HG02973 (cell line): Measurements from ENCODE around the gene SH3YL1.

Experiments
- ATAC-seq: cut with Tn5 transposase; IDR thresholded peaks from one replicate; pipeline ENCODE4 v1.9.1; 2021; ENCODE audit warnings: moderate library complexity; ENCODE audit not compliant: unreplicated experiment

SH3YL1 gene

DNA sequence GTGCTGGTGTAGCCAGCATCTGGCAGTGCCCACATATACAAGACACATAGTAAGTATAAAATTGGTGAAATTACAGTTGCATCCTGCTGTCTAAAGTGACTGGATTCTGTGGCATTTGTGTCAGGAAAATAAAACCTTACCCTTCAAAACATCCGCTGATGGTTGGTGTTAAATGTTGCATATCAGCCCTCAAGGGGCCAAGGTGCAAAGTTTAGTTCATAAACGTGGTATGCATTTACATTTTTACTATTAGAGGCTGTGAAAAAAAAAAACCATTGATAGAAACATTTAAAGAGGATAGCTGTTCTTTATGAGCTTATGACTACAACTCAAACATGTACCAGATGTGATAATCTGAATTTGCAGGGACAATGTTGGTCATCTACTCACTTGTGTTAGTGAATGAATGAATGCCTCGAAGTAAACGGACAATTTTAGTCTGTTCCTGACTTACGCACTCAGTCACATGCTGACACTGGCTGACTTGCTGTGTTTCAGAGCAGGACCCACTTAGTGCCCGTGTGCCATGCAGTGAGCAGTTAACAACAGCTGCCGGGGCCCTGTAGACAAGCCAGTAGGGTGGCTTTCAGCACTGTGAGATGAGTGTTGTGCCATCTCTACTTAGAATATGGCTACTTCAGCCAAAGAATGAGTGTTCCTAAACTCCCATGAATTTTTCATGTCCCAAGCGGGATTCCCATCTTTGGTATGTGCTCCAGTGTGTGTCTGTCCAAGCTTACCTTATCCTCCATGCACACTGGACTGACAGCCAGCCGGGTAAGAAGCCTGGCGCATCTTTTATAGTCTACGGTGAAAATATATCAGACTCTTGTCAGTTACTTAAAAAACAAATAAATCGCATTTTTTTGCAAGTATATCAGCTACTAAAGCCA is 18.8 kb upstream of the SH3YL1 start:
- ATAC-seq: no peak

DNA sequence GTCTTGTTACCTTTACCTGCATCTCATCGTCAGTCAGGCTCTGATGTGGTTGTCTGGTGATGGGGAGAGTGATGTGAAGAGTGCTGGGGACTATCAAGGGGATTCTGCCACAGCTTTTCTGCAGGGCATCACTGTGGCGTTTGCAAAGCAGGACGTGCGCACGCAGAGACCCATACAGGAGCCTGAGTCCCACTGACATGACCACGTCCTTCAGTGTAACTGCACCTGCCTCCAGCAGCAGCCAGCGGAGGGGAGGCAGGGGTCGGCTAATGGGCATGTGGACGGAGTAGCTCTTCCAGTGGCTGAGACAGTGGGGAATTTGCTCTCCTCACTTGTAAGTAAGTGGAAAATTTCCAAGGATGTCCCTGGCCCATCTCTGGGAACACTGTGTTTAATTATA is 17.5 kb upstream of the SH3YL1 start:
- ATAC-seq: no peak

DNA sequence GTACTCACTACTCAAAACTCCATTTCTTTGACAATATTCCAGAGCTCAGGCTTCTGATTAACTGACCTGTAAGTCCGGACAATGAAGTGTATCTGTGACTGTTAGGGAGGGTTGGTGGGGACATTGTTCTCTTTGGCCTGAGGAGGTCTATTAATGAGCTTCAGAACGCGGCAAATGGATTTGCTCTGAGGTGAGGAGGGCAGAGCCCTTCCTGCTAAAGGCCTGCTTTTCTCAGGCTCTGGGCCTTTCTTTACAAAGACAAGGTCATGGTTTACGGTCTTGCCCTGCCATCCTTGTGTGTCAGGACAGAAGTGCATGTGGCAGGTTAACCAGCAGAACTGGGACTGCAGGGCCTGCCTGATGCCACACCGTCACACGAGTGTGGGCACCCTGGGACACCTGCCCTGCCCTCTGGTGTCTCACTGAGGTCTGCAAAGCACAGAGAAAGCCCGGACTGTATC is 16.8 kb upstream of the SH3YL1 start:
- ATAC-seq: no peak

DNA sequence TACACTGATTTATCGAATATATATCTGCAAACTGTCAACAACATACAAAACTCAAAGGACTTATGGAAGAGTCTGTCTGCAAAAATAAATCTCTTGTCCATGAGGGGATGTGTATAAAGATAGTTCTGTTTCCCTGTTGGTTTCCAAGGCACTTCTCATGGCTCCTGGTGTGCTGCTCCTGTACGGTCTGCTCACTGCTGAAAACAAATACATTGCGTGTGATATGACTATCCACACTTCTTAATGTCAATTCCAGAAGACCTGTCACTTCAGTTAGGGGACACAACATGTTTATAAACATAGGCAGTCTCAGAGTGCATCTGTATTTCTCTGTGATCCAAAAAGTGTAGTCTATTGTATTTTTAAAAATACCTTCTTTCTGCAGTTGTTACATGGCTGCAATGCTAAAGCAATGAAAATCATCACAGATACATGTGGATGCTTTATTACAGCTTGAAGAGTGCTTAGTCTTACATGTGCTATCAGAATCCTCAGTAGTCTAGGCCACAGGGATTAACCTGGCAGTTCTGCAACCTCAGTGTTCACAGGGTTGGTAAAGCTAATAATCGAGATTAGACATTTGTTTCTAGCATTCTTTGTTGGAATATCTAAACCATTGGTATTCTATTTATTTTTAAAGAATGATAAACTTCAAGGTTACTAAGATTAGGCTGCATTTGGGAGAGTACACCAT is 16.3 kb upstream of the SH3YL1 start:
- ATAC-seq: no peak

DNA sequence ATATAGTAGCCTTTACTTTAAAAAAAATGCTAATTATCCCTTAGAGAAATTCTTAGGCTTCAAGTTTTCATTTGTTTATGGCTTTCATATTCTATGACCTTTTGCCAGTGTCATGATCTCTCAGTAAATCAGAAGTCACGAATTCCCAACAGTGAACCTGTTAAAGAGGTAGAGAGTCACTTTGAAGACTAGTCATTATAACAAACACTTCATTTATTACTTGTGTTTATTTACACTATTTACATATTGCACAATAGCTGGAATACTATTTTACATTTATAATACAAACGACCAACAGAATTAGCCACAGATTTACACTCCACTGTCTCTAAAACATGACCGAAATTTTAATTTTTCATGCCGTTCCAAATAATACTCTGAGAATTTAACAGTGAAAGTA is 15.5 kb upstream of the SH3YL1 start:
- ATAC-seq: no peak

DNA sequence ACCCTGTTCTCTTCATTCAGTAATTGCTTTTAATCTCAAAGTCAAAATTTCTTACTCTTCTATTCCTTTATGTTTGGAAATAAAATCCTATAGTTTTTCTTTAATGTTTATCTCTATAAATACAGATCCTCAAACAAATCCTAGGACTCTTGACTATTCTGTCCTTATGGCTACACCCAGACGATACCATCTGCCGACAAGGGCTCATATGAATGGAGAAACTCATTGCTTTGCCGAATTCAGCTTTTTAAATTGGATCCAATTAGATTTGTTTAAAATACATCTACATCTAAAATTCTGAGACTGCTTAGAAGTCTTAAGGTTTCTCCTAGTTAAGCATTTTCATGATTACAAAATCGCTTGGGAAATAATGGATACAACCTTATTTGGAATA is 15.1 kb upstream of the SH3YL1 start:
- ATAC-seq: no peak

DNA sequence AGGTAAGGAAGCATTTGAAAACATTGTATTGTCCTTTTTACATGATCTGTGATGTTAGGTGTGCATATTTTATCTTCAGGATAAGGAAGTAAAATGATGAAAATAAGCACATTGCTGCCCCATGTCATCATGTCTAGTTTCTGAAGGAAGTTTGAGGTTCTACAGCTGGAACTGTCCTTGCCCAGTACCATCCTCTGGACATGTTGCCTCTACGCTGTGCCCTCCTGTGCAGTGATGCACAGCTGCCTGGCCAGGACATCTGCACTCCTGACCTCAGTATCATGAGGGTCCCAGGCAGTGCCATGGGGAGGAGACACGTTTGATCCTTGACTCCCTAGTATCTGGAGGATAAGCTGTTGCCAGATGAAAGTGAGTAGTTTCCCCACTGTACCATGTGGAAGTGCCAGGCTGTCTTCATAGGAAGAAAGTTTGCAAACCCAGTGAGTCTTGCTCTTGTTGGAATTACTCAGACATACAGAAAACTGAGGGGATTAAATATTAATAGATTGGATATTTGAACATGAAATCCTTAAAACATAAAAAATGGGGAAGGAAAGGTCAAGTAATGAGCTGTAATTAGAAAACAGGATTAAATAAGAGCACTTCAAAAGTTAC is 14.6 kb upstream of the SH3YL1 start:
- no peak for ATAC-seq

DNA sequence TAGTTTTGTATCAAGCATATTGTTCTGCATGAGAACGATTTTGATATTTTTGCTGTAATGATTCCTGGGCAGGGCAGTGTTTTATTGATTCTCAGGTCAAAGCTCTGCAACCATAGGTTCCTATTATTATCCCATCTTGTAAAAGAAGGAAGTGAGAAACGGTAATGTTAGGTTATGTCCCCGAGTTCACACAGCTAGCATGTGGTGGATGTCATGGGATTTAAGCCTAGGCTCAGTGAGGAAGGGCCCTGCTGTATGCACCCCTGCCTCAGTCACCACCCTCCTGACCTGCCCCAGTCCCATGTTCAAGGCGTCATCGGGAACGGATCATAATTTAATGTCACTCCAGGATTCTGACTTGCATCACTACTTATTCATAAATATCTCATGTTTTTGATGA is 11.6 kb upstream of the SH3YL1 start:
- ATAC-seq: peak; percentile 97

DNA sequence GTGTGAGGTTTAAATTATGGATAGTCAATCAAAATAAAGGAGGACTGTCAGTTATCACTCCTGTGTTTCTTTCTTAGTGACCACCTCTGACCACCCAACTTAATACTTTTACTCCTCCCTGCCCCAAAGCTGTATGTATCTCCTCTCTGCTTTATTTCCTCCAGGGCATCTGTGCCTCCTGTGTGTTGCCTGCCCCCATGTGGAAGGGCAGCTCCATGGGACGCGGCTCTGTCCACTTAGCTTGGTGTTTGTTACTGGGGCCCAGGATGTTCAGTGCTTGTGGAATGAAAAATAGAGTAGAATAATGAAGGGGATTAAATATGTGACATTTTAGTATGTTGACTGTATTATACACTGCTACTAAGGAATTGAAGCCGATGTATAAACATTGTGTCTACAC is 10.7 kb upstream of the SH3YL1 start:
- ATAC-seq: no peak

DNA sequence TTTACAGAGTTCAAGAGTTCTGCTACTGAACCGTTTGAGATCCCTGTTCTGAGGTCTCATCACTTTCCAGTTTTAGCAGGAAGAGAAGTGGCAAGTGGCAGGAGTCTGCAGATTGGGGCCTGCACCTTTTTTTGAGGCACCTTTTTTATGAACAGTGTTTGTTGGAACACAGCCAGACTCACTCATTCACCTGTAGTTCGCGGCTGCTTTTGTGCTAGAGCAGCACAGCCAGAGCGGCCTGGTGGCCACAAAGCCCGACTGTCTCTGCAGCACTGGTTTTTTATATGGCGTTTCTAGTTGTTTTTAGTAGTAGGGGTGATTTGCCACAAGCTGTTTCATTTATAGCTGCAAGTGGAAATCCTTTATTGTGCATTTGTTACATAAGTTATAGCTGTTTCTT is 9.5 kb upstream of the SH3YL1 start:
- ATAC-seq: no peak

DNA sequence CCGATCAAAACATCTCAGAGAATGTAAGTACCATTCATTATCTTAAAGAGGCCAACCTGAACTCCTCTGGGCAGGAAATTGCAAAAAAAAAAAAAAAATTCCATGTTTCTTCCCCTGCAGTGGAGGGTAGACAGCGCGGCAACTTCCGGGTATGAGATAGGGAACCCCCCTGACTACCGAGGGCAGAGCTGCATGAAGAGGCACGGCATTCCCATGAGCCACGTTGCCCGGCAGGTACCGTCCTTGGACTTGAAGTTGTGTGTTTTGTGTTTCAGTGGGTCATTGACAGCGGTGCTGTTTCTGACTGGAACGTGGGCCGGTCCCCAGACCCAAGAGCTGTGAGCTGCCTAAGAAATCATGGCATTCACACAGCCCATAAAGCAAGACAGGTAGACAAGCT is 8.1 kb upstream of the SH3YL1 start:
- ATAC-seq: no peak

DNA sequence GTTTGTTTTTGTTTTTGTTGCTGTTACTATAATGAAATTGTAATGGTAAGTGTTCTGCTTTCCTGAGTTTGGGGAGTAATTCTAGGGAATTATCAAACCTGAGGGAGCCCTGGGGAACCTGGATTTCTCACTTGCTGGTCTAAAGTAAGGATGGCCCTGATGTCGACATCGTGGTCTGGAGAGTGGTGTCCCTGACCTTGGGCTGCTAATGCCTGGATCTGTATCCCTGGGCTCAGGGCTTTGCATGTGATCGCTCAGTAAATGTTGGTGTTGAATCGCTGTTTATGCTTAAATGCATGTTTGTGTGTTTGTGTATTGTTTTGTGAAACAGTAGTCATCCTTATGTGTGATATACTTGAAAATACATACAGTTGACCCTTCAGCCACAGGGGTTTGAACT is 7.0 kb upstream of the SH3YL1 start:
- ATAC-seq: no peak

DNA sequence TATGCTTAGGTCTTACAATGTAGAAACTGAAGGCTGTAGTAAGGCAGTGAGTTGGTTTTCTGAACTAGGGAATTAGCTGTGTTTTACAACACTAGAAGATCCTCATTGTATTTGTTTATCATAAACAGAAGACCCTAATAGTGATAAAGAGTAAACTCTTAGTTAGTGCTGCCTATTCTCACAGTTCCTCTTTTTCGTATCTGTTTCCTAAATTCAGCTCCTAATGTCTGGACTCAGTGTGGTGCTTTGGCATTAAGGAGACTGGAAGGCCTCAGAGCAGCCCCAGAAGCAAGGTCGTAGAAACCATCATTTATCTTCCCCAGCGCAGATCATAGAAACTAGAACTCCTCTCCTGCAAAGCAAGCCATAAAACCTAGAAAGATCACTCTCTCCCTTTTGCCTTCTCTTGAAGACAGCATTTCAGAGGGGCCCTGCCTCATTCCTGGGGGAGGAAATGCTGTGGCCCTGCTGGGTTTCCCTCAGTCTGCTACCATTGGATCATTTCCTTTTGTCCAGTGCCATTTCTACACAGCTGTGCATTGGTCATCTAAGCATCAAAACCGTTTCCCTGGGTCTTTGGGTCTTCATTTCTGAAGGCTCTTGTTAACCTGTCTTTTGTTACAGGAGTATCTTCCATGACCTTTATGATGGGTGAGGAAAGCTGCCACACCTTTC is 5.7 kb upstream of the SH3YL1 start:
- no peak for ATAC-seq

DNA sequence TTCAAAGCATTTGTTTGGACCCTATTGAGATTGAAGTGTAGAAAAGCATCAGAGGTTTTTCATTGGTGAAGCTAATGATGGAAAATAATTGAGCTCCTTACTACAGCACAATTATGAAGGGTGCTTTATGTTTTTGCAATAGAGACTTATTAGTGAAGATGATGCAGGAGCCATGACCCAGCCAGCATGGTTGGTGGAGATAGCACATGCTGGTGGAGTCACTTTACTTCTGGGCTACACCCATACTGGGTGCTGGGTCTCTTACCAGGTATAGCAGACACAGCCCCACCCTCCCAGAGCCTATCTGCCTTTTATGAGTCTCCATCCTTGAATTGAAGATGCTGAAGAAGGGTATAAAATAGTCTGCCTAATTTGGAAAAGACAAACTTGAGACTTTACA is 4.5 kb upstream of the SH3YL1 start:
- ATAC-seq: no peak

DNA sequence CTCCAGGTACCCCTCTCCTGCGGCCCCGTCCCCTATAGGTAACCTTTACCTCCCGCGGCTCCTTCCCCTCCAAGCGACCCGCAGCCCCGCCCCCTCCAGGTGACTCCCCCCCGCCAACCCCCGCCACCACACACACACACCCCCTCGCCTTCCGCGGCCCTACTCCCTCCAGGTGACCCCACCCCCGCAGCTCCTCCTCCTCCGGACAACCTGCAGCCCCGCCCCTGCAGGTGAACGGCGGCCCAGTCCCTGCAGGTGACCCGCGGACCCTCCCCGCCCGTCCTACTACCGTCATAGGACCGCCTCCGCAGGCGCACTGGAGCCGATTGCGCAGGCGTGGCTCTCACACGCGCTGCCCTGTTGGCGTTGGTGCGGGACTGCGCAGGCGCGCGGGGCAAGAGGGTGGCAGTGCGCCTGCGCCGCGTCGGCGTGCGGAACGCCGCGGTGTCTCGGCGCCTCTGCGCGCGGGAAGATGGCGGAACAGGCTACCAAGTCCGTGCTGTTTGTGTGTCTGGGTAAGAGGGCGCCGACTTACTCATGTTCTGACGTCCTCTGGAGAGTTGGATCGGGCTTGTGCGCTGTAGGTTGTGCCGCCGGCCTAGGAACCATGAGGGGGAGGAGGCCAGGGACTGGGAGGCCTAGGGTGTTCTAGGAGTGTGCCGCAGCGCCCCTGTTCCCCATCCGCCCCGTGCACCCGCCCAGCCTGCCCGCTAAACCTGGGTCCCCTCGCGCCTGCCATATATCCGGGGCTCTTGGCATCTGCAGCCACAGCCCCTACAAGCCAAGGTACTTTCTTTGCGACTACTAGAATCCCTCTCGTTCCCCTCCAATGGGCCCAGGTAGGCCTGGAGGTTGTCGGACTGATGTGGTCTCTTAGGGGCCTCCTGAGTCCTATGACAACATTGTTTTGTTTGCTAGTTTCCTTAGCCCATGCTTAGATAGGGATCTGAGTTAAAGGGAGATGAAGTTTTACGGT is 949 bp upstream of the SH3YL1 start, which contains the start of gene ACP1:
Gene ACP1 (plus strand): TSS at position 455 of the 976 bp plus-strand sequence. CDS start 18 bp downstream, at position 473.
- peak; percentile 82 for ATAC-seq

DNA sequence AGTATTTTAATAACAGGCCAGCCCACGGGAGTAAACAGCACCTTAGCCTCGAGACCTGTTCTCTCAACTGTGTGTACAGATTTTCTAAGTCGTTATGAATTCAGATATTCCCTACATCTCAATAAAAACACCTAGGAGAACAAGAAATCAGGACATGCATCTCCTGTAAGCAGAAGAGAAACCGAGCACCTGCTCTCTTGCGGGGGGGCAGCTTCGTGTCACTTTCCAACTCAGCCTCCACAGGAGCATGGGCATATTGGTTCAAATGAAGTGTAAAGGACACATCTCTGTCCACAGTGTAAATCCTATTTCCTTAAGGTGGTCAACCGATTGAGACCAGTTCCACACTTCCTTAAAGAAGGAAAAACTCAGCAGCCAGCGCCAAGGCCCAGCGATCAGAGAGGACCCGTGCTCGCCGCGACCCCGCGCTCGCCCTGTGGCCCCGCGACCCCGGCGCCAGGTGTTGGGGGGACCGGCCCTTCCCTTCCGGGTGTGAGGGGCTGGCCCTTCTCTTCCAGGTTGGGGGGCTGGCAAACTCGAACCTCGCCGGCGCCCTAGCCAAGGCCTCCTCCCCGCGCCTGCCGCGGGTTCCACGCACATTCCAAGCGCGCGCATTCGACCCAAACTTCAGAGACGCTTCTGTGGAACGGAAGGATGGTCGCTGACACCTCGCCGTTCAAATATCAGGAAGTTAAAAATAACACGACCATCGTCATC is 652 bp downstream of the SH3YL1 start:
- no peak for ATAC-seq

DNA sequence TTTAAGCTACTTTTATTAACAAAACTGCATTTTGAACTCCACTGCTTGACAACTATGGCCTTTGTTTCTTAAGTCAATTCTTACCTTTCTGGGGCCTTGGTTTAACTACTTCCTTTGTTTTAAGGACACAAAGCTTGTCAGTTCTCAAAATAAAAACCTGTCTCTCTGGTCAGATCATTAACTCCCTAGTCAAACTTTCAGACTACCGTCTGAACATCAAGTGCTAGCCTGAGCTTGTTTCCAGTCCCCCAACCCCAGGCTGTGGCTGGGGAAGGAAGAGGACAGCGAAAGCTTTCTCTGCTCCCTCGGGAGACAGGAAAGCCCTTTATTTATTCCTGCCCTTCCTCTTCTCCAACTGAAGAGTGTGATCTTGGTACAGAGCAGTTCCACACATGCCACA is 1.7 kb downstream of the SH3YL1 start:
- ATAC-seq: no peak

DNA sequence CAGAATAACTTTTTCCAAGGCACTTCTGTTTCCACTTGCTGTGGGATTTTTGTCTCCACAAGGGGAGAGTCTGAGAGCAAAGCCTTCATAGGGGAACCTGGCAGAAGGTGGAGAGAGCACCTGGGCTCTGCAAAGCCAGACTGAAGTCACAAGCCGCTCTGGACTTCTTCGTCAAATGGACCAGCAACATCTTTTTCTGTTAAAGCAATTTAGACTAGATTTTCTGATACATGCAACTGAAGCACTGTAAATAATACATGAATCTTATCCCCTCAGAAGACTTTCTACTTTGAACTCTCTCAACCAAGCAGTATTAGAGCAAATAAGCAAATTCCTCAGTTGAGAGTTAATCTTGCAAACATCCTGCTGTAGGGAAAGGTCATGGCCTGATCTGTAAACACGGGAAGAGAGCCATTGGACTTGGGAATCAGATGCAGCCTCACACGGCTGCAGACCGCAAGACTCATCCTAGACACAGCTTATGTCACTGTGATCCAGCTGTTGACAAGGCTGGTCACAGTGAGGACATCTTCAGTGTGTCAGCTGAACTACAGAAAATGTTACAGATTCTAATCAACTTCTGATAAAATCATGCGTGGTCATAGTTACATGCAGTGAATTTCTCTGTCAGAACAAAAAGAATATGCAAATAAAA is 3.2 kb downstream of the SH3YL1 start:
- ATAC-seq: no peak

DNA sequence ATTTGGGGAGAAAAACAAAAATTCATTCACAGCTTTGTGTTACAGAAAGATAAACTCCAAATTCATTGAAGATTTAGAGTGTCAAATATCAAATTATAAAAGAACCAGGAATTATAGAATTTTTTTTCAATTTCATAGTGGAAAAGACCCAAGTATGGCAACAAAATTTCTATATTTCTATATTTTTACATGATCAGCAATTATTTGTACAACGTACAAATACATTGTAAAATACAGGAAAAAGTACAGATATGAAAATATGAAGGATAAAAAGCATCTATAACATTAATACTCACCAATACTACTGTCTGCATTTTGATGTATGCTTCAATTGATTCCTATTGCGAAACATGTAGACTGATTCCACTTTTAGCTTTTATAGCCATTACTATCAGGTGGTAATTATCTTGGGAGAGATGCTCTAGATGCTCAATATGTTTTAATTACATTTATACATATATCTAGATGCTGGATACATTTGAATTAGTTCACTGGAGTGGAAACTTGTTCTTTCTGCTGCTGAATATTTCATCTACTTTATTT is 4.0 kb downstream of the SH3YL1 start:
- ATAC-seq: no peak
